ENCODE measurements around the gene ABHD15. TPM values are rescaled to one million over a fixed set of nuclear protein-coding genes. Genes with fewer than 3 reads are reported as not detected.

ABHD15 gene
- total RNA-seq, 1 donor from 2014 or later, result 5.3 TPM

- no peaks in the 10 kb centered on the region for H3K9me3 Mint-ChIP-seq (ENCODE audit: low read depth)
- no peaks in the 10 kb centered on the region for H3K27me3 Mint-ChIP-seq
- peaks cover 25% of the 10 kb centered on the region for H3K36me3 Mint-ChIP-seq (ENCODE audit: insufficient read depth)
- no peaks in the 10 kb centered on the region for H3K4me1 Mint-ChIP-seq (ENCODE audit: low read depth)
- no peak for DNase-seq (ENCODE audit: low spot score, unreplicated experiment)
- no peak for TF ChIP-seq CTCF (IDR thresholded peaks at IDR 0.05; ENCODE audit: unreplicated experiment)
- H3K27ac Mint-ChIP-seq, result no peak overlapping the region
- no peak overlapping the region for H3K4me3 Mint-ChIP-seq (ENCODE audit: low read depth)
These were observed 52.0 kb downstream of the ABHD15 start for GRCh38 chr17:29514792-29515191.

- Mint-ChIP-seq H3K27ac (peak overlapping the region; percentile 74), H3K4me3 (ENCODE audit: low read depth) (no peak overlapping the region), H3K36me3 (ENCODE audit: insufficient read depth) (peaks cover 21% of the 10 kb centered on the region), H3K9me3 (ENCODE audit: low read depth) (no peaks in the 10 kb centered on the region), H3K4me1 (ENCODE audit: low read depth) (no peaks in the 10 kb centered on the region), H3K27me3 (no peaks in the 10 kb centered on the region)
- no peak for TF ChIP-seq CTCF (IDR thresholded peaks at IDR 0.05; ENCODE audit: unreplicated experiment)
- DNase-seq (ENCODE audit: low spot score, unreplicated experiment), result no peak
These were observed 55.9 kb downstream of the ABHD15 start for GRCh38 chr17:29510953-29511352.

Other genes with a start within 250 kb of the ABHD15 start
- gene TAOK1, start 176.7 kb downstream of the ABHD15 start, total RNA-seq, result 89.1 and 90.3 TPM in 2 replicates
- 39.7 and 40.2 TPM in 2 replicates for gene TP53I13, start 1.7 kb upstream of the ABHD15 start, total RNA-seq
- gene GIT1, start 22.6 kb upstream of the ABHD15 start, total RNA-seq, result 51.6 and 54.9 TPM in 2 replicates
- 22.8 and 27.5 TPM in 2 replicates for gene ANKRD13B, start 26.1 kb upstream of the ABHD15 start, total RNA-seq
- 0.27 TPM in 1 of 2 replicates, not detected in the other for gene CORO6, start 55.9 kb upstream of the ABHD15 start, total RNA-seq